ENCODE data around the gene REEP1. TPM values are rescaled to one million over a fixed set of nuclear protein-coding genes. Genes with fewer than 3 reads are reported as not detected.

REEP1 gene
- total RNA-seq, 4 donors from 2014 or later, result 0.17 to 1.1 (median 0.46) TPM

DNA sequence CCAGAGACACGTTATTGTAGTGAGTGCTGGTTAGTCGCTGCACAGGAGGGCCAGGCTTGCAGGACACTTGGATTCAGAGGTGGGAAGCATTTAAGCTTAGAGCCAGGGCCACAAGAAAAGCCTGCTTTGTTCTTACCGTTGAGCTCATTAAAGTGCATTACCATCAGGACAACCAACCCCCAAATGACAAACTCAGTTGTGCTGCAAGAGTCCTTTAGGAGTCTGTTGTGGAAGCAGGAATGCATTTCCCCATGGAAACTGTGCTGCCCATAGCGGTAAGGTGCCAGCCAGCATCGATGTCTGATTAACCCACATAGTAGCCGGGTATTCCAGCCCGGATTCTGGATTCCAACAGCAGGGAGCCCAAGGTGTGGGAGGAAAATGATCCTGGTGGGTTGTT, 23.4 kb upstream of the REEP1 start:
- TF ChIP-seq, protein P1, sequence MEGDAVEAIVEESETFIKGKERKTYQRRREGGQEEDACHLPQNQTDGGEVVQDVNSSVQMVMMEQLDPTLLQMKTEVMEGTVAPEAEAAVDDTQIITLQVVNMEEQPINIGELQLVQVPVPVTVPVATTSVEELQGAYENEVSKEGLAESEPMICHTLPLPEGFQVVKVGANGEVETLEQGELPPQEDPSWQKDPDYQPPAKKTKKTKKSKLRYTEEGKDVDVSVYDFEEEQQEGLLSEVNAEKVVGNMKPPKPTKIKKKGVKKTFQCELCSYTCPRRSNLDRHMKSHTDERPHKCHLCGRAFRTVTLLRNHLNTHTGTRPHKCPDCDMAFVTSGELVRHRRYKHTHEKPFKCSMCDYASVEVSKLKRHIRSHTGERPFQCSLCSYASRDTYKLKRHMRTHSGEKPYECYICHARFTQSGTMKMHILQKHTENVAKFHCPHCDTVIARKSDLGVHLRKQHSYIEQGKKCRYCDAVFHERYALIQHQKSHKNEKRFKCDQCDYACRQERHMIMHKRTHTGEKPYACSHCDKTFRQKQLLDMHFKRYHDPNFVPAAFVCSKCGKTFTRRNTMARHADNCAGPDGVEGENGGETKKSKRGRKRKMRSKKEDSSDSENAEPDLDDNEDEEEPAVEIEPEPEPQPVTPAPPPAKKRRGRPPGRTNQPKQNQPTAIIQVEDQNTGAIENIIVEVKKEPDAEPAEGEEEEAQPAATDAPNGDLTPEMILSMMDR (IDR thresholded peaks at IDR 0.05; ENCODE audit: low read depth), result no peak

DNA sequence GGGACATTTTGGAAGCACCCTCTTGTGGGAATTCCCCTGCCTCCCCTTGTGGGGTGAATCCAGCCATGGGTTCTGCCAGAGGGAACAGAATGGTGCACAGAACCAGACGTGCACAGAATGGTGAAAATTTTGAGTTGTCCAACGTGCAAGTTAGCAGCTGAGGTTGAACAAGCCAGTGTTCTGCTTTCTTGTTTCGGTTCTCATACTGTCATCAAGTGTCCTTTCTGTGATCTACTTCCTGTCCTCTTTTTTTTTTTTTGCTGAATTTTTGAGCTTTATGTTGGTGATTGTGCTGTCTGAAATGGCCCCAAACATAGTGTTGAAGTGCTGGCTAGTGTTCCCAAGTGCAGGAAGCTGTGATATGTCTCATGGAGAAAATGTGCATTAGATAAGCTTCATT, 21.5 kb upstream of the REEP1 start:
- TF ChIP-seq, protein P1 (IDR thresholded peaks at IDR 0.05; ENCODE audit: low read depth), result no peak

DNA sequence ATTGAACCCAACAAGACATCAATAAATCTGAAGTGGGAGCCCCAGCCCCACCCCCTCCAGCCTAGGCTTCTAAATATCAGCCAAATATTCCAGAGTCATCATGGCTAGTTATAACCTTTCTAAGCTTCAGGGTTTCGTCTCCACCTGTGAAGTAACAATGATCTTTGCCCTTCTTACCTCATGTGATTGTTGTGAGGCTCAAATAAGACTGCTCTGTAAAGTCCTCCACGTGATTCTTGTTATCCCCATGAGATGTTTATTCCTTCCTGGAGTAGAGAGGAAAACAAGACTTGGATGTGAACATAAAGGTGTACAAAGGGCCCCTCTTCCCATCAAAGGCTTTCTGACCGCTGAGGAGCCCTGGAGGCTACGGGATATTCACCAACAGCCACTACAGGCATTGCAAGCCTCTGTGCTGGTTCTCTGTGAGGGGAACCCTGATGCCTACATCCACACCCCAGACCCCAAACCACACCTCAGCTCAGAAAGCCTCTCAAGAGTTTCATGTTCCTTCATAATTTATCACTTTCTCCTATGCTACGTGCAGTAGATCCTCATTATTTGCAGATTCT, 20.1 kb upstream of the REEP1 start:
- TF ChIP-seq, protein P1 (IDR thresholded peaks at IDR 0.05; ENCODE audit: low read depth), result no peak

DNA sequence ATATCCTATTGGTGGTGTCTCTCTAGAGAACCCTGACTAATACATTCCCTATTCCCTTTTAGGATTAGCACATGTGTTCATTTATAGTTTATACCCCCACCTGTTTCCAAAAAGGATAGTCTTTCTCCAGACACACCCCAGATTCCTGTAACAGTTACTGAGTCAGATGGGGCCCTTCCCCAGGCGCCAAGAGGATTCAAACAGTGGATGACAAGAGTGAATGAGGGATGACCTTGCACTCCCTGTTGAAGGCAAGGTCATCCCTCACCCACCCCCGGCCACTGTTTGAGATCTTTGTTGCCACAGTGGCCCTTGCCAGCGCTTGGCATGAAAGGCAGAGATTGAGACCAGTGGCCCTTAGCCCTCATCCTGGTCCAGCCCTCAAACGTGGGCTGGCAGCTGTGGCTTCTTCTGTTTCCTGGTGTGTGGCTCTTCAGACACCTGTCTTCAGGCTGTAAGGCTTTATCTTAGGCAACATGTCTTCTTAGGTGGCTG, 15.3 kb upstream of the REEP1 start:
- TF ChIP-seq, protein P1 (IDR thresholded peaks at IDR 0.05; ENCODE audit: low read depth), result no peak

DNA sequence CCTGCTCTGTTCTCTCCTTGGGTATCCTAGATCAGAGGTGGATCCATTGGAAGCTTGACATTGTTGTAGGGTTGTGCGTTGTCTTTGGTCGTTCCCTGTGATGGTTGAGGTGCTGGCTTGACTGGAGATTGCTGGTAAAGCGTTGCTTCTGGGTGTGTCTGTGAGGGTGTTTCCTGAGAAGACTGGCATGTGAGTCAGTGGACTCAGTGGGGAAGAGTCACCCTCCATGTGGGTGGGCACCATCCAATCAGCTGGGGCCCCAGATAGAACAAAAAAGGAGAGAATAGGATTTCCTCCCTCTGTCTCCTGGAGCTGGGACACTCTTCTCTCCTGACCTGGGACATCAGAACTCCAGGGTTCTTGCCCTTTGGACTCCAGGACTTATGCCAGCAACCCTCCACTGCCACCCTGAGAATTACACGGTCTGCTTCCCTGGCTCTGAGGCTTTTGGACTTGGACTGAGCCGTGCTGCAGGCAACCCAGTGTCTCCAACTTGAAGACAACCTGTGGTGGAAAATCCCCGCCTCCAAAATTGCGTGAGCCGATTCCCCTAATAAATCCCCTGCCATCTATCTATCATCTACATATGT, 14.8 kb upstream of the REEP1 start:
- TF ChIP-seq, protein P1 (IDR thresholded peaks at IDR 0.05; ENCODE audit: low read depth), result no peak

DNA sequence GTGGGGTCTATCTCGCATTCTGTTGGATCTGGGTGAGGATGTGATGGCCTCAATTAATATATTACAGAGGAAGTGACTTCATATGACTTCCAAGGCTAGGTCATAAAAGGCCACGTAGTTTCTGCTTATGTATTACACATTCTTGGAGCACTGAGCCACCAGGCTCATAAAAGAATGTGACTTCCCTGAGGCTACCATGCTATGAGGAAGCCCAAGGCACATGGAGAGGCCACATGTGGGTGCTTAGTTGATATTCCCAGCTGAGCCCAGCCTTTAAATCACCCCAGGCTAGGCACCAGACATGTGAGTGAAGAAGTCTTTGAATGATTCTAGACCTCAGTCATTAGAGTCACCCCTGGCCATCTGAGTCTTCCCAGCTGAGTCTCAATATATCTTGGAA, 13.3 kb upstream of the REEP1 start:
- TF ChIP-seq, protein P1 (IDR thresholded peaks at IDR 0.05; ENCODE audit: low read depth), result no peak

DNA sequence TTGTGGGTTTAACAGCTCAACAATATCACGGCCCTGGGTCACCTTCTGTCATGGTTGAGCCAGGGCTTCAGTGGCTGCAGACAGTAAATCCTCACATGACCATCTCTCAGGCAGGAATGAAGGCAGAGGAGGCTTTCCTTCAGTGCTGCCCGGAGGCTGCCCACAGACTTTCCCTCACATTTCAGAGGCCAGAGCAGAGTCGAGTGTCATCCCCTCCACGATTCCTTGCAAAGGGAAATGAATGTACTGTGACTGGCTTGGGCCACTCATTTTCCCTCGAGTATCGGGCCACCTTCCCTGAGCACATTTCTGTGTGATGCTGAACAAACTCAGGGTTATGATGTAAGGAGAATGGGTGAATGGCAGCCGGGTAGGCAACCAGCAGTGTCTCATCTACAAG, 10.0 kb upstream of the REEP1 start:
- TF ChIP-seq, protein P1 (IDR thresholded peaks at IDR 0.05; ENCODE audit: low read depth), result no peak
